HG03354 (cell line): Measurements from ENCODE around the gene CMTR1.

Experiments
- ATAC-seq: cut with Tn5 transposase; IDR thresholded peaks from one replicate; pipeline ENCODE4 v1.9.1; 2021; ENCODE audit warnings: mild to moderate bottlenecking; ENCODE audit not compliant: unreplicated experiment, poor library complexity, severe bottlenecking

CMTR1 gene

GRCh38 chr6:37473364-37474095 is 40.5 kb downstream of the CMTR1 start:
- ATAC-seq = no peak

- ATAC-seq = no peak
Measured at GRCh38 chr6:37474316-37474715, 41.3 kb downstream of the CMTR1 start.

DNA sequence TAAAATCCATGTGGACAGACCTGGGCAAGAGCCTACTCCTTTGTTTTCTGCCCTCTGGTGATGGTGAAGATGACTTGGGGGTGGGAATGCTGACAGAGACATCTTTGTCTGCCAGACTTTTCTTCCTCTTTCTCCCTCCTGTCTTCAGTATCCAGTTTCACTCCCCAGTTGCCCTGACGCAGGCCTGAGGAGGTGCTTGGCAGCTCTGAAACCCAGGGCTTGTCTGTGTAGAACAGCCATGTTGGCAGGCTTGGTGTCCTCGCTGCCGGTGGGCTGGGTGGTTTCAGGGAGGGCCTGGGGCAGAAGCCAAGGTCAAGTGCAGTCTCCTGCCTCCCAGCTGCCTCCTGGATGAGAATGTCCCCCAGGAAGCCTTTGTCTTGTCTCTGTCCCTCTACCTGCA is 44.2 kb downstream of the CMTR1 start:
- no peak for ATAC-seq

- ATAC-seq = no peak
Measured at GRCh38 chr6:37477656-37478435, 44.8 kb downstream of the CMTR1 start.

DNA sequence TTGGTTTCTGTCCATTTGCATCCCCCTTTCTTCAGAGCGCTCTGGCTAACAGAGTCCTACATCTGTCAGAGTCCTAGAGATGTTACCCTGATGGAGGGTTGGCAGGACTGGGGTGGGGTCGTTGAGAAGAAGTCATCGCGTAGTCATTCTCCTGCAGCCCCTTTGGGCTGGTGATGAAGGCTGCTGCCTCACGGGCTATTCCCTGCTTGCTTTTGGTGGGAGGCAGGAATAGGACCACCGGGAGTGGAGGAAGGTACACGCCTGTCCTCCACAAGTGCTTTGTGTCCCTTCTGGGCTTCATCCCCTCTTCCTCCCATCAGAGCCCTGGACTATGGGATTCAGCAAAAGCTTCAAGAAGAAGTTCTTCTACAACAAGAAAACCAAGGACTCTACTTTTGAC is 45.8 kb downstream of the CMTR1 start:
- no peak for ATAC-seq

DNA sequence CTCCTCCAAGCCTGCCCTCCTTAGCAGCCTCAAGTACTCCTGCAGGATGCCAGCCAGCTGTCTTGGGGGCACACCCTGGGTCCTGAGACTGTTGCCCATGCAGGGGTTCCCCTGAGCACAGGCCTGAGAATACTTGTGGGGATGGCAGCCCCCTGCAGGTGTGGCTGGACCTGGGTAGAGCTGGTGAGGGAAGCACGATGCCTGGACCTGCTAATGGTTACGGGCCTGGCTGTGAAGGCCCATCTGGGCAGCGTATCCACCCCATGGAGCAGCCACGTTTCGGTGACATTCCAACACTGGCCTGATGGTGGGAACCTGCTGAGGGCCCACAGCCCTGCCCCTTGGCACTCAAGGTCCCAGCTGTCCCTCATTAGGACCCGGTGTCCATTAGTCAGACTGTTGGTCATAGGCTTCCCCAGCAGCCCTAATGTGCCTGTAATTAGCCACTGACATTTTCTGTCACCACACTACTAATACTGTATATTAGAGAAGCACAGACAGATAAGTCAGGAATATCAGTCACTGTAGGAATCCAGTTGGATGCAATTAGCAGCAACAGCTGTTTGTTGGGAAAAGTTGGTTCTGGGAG is 46.3 kb downstream of the CMTR1 start:
- no peak for ATAC-seq

DNA sequence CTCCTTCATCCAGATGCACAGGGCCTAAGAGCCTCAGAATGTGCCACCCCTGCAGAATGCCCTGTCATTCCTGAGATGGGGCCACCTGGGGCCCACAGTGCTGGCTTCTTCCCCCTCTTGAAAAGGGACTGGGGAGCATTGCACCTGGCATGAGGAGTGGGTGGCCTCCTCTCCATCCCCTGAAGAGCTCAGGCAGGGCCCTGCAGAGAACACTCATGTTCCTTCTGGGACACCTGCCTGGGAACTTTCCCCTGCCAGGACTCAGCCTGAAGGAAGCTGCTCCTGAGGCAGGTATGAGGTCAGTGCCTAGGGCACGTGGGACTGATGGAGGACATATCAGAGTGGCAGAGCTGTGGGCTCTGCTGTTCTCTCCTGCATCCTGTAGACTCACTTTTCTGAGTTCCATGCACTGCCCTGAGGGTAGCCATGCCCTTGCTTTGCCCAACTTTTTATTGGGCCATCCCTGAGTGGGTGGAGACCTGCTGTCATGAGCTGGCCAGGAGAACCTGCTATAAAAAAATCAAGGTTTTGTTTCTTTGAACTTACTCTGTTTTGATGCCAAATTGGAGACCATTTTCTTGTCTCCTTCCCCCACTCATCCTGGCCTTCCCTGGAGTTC is 47.2 kb downstream of the CMTR1 start:
- ATAC-seq = no peak

- ATAC-seq = no peak
Measured at GRCh38 chr6:37480951-37481534, 48.0 kb downstream of the CMTR1 start.

DNA sequence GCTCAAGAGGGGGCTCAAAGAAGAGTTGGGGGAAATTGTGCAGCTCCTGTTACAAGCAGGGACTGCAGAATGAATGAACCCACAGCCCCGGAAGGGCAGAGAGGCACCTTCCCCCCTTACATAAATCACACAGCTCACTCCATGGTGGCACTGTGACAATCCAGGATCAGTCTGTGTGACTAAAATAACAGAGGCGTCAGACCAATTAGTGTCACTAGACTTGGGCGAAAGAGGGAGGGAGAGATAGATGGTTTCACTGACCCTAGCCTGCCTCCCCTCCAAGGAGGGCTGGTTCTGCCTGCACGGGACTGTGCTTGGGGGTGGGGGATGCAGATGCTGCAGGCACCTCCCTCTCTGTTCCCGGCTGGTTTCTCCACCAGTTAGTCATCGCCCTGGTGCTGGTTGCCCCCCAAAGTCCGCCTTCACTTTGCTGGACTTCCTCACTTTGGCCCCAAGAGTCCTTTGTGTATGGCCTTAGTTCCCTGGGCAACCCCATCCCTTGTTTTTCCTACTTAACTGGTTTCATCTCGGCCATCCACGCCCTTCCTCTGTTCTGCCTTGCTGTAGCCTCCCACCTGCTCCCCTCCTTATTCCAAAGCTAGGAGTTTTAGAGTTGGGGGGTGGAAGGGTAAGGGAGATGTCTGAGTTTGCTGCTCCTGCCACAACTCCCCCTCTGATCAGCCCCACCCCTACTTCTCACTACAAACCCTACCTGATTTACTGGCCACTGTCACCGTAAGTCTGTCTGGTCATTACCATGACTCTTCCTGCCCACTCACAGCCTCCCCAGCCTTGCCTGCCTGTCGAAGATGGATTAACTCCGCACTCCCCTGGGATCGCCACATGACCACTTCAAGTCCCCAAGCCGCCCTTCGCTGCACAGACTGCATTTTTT is 48.9 kb downstream of the CMTR1 start:
- no peak for ATAC-seq

GRCh38 chr6:37482606-37483251 is 49.7 kb downstream of the CMTR1 start:
- no peak for ATAC-seq

GRCh38 chr6:37483252-37483901 is 50.4 kb downstream of the CMTR1 start:
- no peak for ATAC-seq

DNA sequence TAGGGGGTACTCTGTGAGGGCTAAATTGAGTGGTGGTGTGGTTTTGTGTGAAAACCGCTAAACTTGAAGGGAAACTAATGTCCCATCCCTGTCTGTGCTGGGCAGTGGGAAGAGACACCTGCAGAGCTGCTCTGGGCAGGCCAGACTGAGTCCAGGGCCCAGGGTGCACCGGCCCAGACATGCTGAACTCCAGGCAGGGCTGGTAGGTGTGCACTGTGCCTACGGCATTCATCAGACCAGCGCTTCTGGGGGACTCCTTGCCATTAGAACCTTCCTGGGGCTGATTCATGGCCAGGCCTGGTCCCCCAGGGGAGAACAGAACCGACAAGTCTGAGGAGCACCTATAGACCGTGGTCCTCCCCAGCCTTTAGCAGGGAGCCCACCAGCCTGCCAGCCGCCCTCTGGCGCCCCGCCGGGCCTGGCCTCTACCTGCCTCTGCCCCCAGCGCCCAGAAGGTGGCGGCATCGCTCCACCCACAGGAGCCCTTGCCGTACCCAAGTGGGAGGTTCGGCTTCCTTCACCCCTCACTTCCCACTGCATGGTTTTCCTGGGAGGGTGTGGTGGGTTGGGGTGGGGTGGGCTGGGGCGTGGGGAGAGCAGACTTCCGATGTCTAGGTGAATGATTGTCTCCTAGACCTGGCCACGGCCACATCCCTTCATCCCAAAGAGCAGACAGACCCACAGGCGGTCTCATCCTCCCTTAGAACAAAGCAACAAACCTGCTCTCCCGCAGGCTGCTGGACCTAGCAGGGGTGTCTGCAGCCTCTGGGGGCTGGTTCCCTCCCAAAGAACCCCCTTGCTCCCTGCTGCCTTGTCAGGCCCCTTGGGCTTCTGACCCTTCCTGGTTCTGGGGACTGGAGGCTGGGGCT is 51.1 kb downstream of the CMTR1 start:
- ATAC-seq = peak; percentile 48

GRCh38 chr6:37484786-37485170 is 51.8 kb downstream of the CMTR1 start:
- no peak for ATAC-seq

DNA sequence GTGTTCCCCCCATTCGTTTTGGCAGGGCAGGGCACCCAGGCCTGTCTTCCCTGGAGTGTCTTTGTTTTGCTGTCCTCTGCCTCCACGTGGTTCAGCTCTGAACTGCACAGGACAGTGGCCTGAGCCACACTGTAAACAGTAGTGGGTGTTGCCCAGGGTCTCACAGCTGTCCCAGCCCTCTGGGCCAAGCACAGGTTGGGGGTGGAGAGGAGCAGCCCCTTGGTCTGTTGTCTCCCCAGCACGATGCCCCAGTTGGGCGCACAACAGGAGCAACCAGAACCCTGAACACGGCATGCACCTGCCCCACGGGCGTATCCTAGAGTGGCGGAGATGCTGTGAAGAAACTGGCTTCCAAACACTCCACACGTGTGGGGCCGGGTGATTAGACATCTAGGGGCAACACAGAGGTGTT is 52.3 kb downstream of the CMTR1 start:
- ATAC-seq = no peak

DNA sequence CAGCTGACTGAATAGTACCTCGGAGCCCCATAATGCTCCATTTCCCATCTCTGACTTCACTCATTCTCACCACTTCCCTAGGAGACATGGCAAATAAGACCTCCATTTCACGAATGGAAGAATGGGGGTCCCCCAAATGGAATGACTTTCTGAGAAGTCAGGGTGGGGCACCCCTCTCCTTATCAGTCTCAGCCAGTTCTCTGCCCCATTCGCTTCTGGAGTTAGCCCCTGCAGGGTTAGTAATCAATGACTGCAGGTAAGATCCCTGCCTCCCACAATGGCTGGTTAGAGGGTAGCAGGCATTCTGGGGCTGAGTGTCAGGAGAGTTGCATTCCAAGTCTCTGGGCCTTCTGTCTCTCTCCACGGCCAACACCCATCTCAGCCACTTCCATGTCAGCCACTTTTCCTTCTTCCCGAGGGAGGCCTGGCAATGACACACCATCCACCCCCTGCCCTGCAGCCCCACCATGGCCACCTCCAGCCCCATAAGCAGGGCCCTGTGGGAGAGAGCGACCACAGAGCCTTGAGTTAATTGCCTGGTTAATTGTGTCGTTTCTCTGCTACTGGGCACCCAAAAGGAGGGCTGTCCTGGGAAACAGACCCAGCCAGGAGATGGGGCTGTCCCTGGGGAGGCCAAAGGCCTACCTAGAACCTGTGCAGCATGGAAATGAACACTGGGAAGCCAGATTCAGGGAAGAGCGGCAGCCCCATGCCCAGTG is 53.3 kb downstream of the CMTR1 start:
- no peak for ATAC-seq

DNA sequence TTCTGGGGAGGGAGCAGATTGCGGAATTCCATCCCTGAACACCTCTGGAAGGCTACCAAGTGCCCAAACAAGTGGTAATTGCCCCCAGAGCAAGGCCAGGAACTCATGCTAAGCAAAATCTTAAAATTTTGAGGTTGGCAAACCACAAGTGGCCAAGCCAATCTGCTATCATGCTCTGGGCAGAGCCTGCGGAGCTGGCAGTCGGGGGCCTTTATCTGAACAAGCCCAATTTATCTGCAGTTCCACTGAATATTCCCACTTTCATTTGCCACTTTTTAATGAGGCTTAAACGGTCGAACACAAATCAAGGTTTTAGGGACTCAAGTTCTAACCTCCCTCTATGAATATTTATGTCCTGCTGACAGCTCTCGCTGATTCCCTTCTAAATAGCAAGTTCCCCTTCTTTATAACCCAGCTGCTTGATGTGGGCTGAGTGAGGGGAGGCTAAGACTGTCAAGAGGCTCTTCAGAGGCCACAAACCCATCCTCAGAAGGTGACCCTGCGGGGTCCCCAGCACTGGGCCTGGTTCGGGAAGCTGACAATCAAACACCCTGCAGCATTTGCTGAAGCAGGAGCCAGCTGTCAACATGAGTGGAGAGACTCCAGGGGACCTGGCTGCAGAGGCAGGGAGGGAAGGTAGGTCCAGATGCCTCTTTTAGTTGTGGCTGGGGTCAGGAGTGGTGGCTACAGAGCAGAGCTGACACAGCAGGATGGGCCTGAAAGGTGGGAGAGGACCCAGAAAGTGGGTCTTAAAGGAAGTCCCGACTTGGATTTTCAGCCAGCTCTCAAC is 54.8 kb downstream of the CMTR1 start:
- no peak for ATAC-seq
